Fibroblast of skin of left biceps (primary cell): ENCODE measurements around the gene KERA.
A peak's percentile ranks its signal among the peaks of the same experiment; 100 is the strongest.
"Not testable (repeated sequence)": the region's sequence is repeated elsewhere in the genome, so short reads cannot be mapped to it uniquely, and the experiment has no call there.

Experiments
- DNase-seq, 2 experiments: peaks; one replicate each; pipeline ENCODE4 v3.0.0-alpha.2; 2013; ENCODE audit warnings: low read depth in 2 of 2

Gene KERA, protein sequence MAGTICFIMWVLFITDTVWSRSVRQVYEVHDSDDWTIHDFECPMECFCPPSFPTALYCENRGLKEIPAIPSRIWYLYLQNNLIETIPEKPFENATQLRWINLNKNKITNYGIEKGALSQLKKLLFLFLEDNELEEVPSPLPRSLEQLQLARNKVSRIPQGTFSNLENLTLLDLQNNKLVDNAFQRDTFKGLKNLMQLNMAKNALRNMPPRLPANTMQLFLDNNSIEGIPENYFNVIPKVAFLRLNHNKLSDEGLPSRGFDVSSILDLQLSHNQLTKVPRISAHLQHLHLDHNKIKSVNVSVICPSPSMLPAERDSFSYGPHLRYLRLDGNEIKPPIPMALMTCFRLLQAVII

DNA sequence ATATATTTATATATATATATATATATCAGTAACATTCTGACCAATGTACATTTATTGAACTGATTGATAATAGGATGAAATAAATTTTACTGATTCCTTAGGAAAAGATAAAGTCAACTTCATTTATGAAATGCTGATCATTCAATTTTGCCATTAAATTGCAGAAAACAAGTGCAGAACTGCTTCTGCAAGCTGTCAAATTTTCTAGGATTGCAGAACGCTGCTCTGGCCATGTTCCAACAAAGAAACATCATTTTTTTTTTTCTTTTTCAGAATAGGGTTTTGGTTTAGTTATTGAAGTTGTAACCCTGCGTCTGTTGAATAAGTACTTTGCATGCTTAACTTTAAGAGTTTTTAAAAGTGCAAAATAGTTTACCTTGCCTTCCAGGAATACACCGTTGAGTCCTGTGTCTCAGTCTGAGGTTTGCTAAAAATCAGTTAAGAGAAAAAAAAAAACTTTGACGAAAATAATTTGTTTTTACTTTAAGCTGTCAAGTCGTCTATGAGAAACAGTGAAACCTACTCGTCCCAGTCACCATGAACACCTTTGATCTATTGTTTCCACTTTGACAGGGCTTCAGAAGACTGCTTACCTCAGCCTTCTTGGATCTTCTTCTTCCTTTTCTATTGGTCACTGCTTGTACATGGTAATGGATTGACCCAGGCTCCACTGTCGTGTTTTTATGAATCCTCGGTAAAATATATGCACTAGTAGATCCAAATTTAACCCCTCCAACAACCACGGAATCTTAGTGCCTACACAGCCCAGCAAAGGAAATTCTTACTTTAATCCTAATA lies at the start of gene KERA:
KERA (minus strand) TSS at position 657 of the 798 bp plus-strand sequence. CDS start 1,743 bp downstream, outside the sequence.
- DNase-seq = no peak

DNA sequence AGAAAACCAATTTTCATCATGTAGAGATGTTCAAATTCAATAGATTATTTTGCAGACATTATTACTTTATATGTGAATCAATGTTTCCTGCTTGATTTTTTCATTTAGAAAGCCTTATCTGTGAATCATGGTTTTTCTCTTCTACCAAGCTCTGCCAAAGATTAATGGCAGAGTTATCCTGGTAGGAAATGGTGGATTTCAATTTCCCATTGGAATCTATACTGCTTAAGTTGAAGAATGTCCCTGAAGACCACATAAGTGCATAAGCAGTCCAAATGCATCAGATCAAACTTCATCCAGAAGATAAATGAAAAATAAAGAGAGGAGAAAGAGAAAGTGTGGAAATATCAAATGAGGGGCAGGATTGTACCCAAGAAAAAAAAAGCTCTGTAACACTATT lies 48.5 kb upstream of the KERA start:
- DNase-seq = no peak

DNA sequence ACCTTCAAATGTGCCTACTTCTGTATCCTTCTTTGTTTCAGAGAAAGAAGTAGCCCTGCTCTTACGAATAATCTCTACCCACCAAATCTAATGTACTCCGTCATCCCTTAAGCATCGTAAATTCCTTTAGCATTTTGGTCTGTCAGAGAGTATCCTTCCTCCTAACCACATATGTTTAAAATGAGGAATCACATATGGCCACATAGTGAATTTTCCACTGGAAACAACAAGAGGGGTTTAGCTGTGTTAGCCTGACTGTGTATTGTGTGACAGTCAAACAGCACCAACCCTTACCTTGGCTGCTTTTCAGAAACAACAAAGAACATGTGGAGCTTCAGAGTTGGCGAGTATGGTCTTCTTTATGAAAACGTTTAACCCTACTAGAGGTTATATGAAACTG lies 48.0 kb upstream of the KERA start:
- peak; percentile 57 for DNase-seq

DNA sequence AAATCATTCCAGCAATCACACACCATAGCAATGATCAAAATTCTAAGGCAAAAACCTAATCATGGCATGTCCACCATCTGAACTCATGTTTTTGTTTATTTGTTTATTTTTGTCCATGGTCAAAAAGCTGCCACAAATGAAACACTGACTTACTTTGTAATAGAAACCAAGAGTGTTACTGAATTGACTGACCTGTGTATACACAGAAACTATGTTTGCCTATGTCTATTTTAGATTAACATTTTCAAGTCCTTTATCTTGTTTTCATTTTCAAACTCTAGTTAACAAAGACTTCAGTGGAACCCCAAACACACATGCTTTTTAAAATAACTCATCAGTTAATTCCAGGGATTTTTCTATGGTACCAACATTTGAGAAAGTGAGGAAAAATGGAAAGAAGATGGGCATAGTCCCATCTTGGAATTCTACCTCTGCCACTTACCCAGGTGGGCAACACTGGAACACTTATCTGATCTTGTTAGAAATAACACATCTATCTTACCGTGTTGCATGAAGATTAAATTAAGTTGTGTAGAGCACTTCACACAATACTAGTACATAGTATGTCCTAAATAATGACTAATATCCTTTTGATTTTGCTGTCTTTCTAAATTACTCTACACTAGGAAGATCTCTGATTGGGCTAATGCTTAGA lies 47.1 kb upstream of the KERA start:
- no peak for DNase-seq

DNA sequence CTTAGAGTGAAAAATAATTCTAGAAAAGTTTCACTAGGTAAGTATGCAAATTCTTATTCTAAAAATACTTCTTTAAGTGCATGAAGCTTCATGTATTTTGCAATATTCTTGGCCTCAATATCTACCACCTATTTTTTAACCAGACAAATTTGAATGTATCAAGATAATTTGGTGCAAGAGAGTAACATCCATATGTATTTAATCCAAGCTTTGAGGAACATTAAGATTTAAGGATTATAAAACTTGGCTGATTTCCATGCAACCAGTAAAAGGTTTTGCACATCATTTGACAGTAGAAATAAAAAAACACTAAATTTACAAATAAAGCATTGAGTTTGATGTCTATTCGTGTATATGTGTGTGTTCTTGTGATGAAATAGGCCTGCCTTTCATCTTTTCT lies 45.8 kb upstream of the KERA start:
- DNase-seq = no peak

DNA sequence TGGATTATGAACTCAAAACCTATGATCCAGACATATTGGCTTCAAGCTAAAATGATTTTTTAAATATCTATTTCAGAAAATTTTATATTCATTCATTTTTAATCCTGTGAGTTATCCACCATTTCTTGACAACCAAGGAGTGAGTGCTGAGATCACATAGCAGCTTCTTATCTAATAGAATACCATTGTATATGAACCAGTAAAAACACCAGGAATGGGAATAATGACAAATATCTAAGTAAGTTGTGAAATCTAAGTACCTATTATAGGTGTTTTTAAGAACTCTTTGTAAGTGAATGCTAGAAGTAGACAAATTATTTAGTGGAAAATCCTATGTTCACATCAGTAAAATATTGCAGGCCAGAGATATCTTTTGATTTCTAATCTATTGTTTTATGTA lies 45.3 kb upstream of the KERA start:
- no peak for DNase-seq

DNA sequence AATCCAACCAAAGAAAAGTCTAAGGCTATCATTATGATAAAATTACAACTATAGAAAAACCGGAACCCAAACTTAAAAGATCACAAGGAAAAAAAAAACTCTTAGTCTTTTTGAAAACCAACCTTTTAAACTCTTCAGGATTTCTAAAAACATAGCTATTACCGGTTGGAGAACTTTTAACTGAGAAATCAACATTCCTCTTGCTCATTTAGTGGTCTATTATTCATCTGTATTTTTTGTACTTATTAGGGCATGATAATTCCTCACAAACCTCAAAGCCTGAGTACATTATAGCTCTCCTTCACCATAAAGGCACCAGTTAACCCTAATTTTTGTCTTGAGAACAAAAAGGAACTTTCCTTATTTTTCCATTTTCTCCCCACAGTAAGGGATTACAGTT lies 43.1 kb upstream of the KERA start:
- DNase-seq = peak; percentile 24 to 28

DNA sequence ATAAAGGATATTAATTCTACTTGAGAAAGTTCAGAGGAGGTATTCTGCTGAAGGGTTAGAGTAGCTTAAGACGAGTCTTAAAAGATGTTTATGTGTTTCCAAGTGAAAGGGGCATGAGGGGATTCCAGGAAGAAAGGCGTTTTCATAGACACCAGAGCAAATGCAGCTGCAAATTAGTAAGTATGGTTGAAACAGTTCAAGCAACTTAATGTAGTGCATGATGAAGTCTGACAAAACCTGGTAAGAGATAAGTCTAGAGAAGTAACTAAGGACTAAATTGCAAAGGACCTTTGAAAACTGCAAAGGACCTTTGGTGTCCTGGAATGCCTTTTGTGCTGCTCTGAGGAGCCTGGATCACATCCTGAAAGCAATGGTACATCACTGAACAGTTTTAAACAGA lies 42.0 kb upstream of the KERA start:
- no peak for DNase-seq

DNA sequence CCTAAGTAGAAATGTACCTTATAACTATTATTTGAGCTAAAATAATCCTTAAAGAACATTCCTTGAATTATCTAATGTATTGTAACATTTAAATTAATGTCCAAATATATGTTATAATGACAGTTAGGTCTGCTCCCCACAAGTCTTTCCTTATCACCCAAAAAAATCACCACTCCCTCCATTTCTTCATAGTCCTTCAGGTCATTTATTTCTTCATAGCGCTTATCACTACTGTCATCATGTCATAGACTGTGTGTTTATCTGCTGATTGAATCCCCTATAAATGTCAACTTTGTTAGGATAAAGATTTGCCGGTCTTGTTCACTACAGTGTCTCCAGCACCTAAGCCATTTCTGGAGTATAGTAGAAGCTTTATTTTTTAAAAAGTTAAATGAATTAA lies 41.5 kb upstream of the KERA start:
- DNase-seq = no peak

DNA sequence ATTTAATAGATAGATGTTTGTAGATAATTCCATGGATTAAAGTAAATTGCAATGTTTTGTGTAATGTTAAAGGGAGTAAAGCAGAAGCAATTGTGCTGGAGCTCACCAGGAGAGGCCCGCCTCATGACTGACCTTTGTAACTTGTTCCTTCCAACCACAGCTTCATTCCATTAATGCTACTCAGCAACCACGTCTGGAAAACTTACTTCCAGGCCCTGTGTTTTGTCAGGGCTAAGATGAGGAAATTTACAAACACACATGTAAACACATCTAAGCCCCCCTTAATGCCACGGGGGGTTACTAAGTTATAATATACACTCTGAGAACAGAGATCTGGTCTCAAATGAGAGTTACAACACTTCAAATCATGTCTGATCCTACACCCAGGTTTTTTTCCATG lies 41.1 kb upstream of the KERA start:
- peak; percentile 81 to 83 for DNase-seq

DNA sequence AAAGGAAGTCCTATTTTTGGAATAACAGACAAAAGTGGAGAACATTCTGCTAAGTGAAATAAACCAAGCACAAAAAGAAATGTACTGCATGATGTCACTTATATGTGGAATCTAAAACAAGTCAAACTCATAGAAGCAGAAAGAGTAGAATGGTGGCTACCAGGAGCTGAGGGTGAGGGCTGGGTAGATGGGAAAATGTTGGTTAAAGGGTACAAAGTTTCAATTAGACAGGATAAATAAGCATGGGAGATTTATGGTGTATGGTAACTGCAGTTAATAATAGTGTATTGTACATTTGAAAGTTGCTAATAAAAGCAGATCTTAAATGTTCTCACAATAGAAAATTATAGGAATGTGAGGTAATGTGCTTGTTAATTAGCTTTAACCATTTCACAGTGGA lies 40.6 kb upstream of the KERA start:
- DNase-seq = no peak

DNA sequence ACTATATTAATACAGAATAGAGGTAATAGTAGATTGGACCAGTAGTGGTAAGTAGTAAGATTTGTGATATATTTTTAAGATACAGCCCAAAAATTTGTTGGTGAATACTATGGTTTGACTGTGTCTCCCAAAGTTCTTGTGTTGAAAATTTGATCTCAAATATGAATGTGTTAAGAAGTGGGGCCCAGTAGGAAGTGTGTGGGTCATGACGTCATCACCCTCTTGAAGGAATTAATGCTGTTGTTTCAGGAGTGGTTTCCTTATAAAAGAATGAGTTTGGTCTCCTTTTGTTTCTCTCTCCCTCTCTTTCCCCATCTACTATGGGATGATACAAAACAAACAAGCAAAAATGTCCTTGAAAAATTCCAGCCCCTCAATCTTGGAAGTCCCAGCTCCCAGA lies 37.1 kb upstream of the KERA start:
- no peak for DNase-seq

DNA sequence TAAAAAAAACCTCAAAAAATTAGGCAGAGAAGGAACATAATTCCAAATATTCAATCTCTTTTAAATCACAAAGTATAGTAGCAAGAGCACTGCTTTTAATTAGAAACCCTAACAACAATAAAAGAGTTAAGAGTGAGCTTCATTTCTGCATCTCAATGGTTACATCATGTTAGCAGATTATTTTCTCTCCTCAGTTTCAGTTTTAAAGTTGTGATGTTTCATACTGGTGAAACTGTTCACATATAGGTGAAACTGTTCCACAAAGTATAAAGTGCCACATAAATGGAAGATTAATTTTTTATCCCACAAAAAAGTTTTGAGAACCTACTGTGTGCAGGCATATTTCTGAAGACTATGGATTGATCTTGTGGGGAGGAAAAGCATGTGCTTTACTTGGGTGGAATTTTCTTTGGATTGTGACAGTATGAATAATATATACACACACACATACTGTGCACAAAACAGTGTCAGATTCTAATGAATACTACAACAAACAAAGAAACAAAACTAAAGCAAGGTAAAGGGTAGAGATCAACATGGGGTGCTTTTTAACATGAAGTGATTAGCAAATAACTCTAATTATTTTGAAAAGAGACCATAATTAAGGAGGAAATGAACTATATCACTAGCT lies 36.3 kb upstream of the KERA start:
- no peak for DNase-seq

DNA sequence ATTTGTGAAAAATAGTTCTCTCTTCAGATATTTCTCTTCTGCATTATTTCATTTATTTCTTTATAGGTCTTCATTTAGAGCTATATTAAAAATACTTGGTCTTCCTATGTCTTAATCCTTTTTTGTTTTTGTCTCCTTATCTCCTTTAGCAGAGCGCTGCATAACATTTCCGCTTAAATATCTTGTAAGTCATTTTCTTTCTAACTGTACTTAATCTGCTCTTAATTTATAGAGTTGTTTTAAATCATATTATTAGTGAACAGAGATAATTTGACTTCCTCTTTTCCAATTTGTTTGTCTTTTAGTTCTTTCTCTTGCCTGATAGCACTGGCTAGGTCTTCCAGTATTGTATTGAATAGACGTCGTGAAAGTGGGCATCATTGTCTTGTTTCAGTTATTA lies 35.5 kb upstream of the KERA start:
- DNase-seq = no peak

DNA sequence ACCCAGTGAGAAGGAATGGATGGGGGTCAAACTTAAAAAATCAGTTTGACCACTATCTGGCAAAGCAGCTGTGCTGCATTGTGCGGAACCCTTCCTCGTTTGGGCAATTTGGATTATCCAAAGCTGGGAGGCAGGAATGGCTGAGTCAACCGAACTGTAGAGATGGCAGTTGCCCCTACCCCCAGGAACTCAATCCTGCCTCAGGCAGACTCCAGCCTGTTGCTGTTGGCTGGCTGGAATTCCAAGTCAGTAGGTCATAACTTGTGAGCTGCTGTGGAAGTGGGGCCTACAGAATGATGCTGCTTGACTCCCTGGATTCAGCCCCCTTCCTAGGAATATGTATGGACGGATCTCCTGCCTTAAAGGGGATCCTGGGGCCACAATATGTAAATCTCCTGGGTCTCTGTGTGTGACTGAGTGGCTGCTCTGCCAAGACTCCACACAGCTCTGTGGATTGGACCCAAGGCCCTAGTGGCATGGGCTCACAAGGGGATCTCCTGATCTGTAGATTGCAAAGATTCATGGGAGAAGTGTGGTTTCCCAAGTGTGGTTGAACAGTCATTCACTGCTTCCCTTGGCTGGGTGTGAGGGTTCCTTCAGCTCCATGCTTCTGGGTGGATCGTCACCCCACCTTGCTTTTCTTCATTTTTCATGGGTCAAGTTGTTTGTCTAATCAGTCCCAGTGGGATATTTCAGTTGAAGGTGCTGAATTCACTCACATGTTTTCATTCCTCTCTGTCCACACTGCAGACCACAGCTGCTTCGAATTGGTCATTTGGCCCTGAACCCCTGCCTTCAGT lies 34.3 kb upstream of the KERA start:
- DNase-seq = no peak

DNA sequence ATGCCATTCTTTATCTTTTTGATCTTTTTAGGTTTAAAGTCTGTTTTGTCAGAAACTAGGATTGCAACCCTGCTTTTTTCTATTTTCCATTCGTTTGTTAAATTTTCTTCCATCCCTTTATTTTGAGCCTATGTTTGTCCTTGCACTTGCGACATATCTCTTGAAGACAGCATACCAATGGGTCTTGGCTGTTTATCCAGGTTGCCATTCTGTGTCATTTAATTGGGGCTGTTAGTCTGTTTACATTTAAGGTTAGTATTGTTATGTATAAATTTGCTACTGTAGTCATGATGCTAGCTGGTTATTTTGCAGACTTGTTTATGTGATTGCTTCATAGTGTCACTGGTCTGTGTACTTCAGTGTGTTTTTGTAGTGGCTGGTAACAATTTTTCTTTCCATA lies 32.1 kb upstream of the KERA start:
- DNase-seq = not testable (repeated sequence)

DNA sequence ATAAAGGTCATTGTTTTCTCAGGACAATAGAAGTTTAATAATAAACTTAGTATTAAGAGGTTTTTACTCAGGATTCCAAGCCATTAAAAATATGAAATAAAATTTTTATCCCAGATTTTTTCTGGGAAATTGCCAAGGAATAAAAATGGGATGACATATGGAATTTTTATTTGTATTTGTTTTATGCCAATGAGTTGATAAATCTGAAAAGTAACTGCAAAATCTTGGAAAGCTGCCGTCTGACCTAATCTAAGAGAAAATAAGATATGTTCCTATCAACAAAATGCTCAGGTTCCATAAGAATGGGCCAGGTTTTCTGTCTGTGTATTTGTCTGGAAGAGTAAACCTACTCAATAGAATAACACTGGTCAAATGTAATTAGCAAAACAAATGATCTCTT lies 22.2 kb upstream of the KERA start:
- DNase-seq = no peak

DNA sequence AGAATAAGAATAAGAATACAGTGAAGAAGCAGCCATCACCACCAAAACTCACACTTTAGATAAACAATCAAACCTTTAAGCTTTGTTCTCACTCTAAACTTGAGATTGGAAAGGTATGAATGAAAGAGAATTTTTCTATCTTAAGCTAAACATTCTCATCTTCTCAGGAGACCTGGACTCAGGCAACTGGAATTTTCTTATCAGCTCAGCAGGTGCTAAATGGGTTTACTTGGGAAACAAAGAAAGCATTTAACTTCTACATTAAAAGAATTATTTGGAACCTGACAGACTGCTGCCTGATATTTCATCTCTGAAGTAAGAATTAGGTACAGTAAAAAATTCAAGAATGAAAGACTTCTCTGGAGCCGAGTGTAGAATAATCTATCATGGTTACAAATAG lies 20.7 kb upstream of the KERA start:
- no peak for DNase-seq

DNA sequence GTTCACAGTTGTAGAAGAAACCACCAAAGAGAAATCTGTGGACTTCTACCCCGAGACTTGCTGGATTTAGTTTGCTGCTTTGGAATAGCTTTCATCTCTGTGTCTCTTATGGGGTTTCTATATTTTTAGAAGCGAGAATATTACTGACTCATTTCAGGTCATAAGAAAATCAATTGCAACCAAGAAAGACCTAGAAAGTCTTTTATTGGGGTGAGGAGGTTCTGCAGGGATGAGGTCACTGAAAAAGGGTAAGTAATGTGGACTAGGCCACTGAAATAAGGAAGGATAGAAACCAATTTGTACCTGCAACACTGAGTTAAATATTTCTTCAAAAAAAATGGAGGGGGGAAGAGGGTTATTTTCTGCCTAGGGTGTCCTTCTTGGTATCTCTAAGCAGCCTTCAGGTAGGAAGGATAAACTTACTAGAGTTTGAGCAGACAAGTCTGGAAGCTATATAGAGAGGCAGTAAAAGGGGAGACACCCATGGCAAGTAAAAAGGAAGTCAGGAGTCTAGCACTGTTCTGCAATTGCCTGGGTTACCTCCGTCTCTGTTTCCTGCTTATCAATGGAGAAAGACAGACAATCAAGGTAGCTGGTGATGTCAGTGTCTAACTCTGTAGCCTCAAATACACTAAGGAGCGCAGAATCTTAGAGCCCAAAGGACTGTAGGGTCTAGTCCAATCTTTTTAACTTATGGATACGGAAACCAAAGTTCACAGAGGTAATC lies 19.6 kb upstream of the KERA start:
- DNase-seq = no peak

DNA sequence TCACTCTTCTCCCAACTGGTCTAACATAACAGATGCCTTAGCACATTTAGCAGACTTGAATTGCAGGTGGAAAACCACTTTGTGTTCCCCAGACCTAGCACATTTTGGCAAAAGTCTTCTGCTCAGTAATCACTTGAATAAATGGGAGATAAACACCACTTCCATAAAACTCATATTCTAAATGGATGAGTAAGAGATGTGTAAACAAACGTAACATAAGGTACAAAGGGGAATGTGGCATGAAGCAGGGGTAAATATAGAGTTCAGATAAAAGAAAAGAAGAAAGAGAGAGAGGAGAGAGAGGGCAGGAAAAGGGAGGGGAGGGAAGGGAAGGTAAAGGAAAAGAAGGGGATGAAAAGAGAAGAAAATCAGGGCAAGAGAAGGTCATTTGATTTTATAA lies 17.0 kb upstream of the KERA start:
- DNase-seq = no peak
